Kidney (tissue), 14 donors: ENCODE results near the gene ERFL. TPM values are rescaled to one million over a fixed set of nuclear protein-coding genes. Genes with fewer than 3 reads are reported as not detected.

Experiments used
- DNase-seq, 5 donors: peaks; one replicate each; pipeline ENCODE4 v3.0.0-alpha.2; 2013 to 2020
- FAIRE-seq: peaks from 2 replicates; lab custom pipeline; 2012; peaks lifted over from hg19 to GRCh38; lab: Jason Lieb, UNC
- H3K27ac ChIP-seq, 2 donors: one replicate each; pipeline ENCODE4 v1.7.0; 2013; ENCODE audit warnings: low read depth in 2 of 2, low read length in 2 of 2, inconsistent platforms in 1 of 2
- H3K27me3 ChIP-seq: one replicate; pipeline ENCODE4 v1.7.1; 2013; ENCODE audit warnings: low read length, inconsistent platforms; ENCODE audit not compliant: control insufficient read depth, insufficient read depth
- H3K36me3 ChIP-seq, 3 donors: one replicate each; pipeline versions ENCODE4 v1.7.0 to v1.7.1; 2013; ENCODE audit warnings: low read length in 3 of 3, control low read depth in 1 of 3, inconsistent platforms in 1 of 3; ENCODE audit not compliant: insufficient read depth in 3 of 3, control insufficient read depth in 2 of 3
- H3K4me1 ChIP-seq, 3 donors: one replicate each; pipeline versions ENCODE4 v1.7.0 to v1.7.1; 2013; ENCODE audit warnings: low read length in 3 of 3, inconsistent platforms in 1 of 3, low read depth in 1 of 3; ENCODE audit not compliant: control insufficient read depth in 2 of 3, insufficient read depth in 2 of 3
- H3K4me3 ChIP-seq, 3 donors: one replicate each; pipeline versions ENCODE4 v1.7.0 to v1.8.1; 2013; ENCODE audit warnings: low read length in 3 of 3, control low read depth in 1 of 3, inconsistent platforms in 1 of 3
- H3K9ac ChIP-seq, 3 donors: one replicate each; pipeline versions ENCODE4 v1.7.0 to v1.7.1; 2013; ENCODE audit warnings: low read length in 3 of 3, control low read depth in 1 of 3, inconsistent platforms in 1 of 3
- H3K9me3 ChIP-seq, 3 donors: one replicate each; pipeline versions ENCODE4 v1.7.0 to v1.7.1; 2013; ENCODE audit warnings: low read length in 3 of 3, control low read depth in 1 of 3, inconsistent platforms in 1 of 3; ENCODE audit not compliant: control insufficient read depth in 2 of 3, insufficient read depth in 1 of 3
- intact Hi-C: fragments of 100-400 bp; cut with DNase I; formaldehyde crosslinking; loops from one replicate; pipeline ENCODE4 v1.11.1; 2022
- polyA plus RNA-seq: library from polyadenylated mRNA; stranded (reverse); fragments of 350-450 nt; fragmentation: Illumina TruSeq; extraction: RNeasy Lipid Tissue Mini Kit (QIAGEN cat#74804); gene quantifications from one replicate; pipeline ENCODE4 v1.2.3, GENCODE V29; 2014; ENCODE audit warnings: low read depth, low replicate concordance; ENCODE audit not compliant: insufficient read depth
- total RNA-seq: library from RNA; stranded (reverse); fragmentation: NEBNext Ultra II Directional; extraction: Animal tissue kit (Norgen Biotek cat#: 25700); gene quantifications from one replicate; pipeline ENCODE4 v1.2.1, GENCODE V29; 2021
- TF ChIP-seq, protein P1 (sequence below): IDR thresholded peaks from 3 replicates; pipeline ENCODE4 v1.5.1; 2012; ENCODE audit warnings: mild to moderate bottlenecking, moderate library complexity, borderline replicate concordance; ENCODE audit not compliant: insufficient read depth; ENCODE audit errors: extremely low read depth
- donor health status: control.
- donor health status: control.
- donor health status: control.
- donor health status: control.
- donor health status: control.
- donor health status: DM: yes; HTN: yes; CAD: no.
- donor health status: Normal renal cell carcinoma (clear cell type).

The ERFL gene
- total and polyA plus RNA-seq, 2 donors from 2014 or later, result 0.69 TPM; not detected in 1

DNA sequence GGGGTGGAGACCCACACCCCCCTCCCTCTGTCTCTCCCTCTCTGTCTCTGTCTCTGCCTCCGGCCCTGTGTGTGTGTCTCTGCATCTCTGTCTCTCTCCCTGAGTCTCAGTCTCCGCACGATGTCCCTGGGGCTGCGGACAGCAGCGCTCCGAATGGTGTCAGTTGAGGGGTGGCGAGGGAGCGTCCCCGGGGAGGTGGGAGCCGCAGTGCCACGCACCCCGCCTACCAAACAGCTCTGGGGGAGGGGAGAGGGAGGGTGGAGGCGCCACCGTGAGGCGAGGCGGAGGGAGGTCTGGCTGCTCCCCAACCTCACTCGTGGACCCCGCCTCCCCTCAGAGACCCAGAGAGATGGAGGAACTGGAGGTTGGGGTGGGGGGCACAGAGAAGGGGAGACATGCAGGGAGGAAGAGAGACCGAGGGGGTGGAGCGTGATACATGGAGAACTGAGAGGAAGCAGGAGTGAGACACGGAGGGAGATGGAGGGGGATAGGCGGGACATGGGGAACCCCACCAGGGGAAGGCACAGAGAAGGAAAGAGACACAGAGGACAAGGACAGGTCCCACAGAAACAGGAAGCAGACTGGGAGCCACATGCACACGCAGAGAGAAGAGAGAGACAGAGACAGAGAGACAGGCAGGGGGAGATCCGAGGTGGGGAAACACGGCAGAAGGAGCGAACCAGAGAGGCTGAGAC, 7.2 kb downstream of the ERFL start:
- H3K4me3 ChIP-seq, result no peak overlapping the region
- no peak overlapping the region for H3K9ac ChIP-seq
- peaks cover 68% of the 10 kb centered on the region for H3K27me3 ChIP-seq
- no peaks in the 10 kb centered on the region for H3K36me3 ChIP-seq
- intact Hi-C loops, result no loop called here
- H3K27ac ChIP-seq, result no peak overlapping the region
- DNase-seq, result no peak
- no peak for FAIRE-seq
- H3K4me1 ChIP-seq, result no peaks in the 10 kb centered on the region
- H3K9me3 ChIP-seq, result peaks cover 0 to 4% (median 0%) of the 10 kb centered on the region in 3 donors
- TF ChIP-seq, protein P1, sequence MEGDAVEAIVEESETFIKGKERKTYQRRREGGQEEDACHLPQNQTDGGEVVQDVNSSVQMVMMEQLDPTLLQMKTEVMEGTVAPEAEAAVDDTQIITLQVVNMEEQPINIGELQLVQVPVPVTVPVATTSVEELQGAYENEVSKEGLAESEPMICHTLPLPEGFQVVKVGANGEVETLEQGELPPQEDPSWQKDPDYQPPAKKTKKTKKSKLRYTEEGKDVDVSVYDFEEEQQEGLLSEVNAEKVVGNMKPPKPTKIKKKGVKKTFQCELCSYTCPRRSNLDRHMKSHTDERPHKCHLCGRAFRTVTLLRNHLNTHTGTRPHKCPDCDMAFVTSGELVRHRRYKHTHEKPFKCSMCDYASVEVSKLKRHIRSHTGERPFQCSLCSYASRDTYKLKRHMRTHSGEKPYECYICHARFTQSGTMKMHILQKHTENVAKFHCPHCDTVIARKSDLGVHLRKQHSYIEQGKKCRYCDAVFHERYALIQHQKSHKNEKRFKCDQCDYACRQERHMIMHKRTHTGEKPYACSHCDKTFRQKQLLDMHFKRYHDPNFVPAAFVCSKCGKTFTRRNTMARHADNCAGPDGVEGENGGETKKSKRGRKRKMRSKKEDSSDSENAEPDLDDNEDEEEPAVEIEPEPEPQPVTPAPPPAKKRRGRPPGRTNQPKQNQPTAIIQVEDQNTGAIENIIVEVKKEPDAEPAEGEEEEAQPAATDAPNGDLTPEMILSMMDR, result no peak

GRCh38 chr19:41919948-41920712, 8.1 kb downstream of the ERFL start:
- Histone ChIP-seq H3K27ac (no peak overlapping the region), H3K4me1 (no peaks in the 10 kb centered on the region), H3K9ac (no peak overlapping the region), H3K27me3 (peaks cover 66% of the 10 kb centered on the region), H3K9me3 (peaks cover 0 to 4% (median 0%) of the 10 kb centered on the region in 3 donors), H3K36me3 (no peaks in the 10 kb centered on the region), H3K4me3 (no peak overlapping the region)
- intact Hi-C loops, result no loop called here
- FAIRE-seq, result no peak
- DNase-seq, result no peak
- TF ChIP-seq, protein P1, result no peak

DNA sequence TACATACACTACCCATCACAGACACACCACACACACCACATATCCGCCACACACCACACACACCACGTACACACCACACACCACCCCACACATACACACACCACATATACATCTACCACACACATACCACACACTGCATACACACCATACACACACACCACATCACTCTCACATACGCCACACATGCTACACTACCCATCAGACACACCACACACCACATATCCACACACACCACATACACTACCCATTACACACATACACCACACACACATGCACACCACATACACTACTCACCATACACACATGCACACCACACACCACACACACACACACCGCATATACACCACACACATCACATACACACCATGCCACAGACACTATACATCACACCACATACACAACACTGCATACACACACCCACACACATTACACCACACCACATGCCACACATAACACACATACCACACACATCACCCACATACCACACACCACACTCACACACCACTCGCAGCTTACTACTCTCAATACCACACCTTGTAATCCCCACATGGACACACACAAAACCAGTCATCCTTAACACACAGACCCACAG, 9.5 kb downstream of the ERFL start:
- no peaks in the 10 kb centered on the region for H3K36me3 ChIP-seq
- intact Hi-C loops, result no loop called here
- H3K27ac ChIP-seq, result no peak overlapping the region
- no peaks in the 10 kb centered on the region for H3K4me1 ChIP-seq
- H3K4me3 ChIP-seq, result no peak overlapping the region
- no peak overlapping the region for H3K9ac ChIP-seq
- no peak for DNase-seq
- H3K9me3 ChIP-seq, result peaks cover 0 to 4% (median 0%) of the 10 kb centered on the region in 3 donors
- FAIRE-seq, result no peak
- TF ChIP-seq, protein P1, result no peak
- H3K27me3 ChIP-seq, result peaks cover 64% of the 10 kb centered on the region
